Stimulated activated CD4-positive, alpha-beta T cell treated with anti-CD3 and anti-CD28 coated beads, Interleukin-1b, Interleukin-23, amount 100 ng/mL, for 24 hours (primary cell): ENCODE data around the gene PRR15L.

Experiments used
- DNase-seq, 4 experiments: peaks; one replicate each; pipeline ENCODE4 v3.0.0-alpha.2; 2020; ENCODE audit warnings: low read depth in 4 of 4, low spot score in 1 of 4

Gene PRR15L

DNA sequence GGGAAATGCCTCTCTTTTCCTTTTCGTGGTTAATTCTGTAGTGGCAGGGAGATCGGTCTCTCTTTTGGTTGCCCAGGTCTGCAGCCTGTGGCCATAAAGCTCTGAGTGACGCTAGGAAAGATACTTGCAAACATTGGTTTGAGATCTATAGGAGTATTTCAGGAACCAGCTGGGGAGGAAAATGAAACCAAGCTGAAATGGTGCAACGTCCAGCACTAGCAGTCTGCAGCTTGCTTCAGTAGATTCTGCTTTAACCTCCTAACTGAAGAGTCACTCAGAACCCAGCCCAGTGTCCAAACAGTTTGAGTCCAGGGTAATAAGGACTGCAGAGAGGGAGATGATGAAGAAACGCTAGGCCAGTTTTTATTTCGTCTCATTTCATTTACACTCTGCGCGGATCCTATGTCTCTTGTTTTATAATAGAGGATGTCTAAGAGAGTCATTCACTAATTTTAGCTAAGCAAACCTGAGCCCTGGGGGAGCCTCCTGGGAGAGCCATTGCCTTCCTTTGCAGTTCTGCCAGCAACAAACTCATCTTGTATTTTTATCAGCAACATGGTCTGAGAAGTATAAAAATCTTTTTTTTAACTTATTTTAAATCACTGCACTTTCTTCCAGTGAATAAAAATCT lies 49.6 kb downstream of the PRR15L start:
- DNase-seq: no peak

DNA sequence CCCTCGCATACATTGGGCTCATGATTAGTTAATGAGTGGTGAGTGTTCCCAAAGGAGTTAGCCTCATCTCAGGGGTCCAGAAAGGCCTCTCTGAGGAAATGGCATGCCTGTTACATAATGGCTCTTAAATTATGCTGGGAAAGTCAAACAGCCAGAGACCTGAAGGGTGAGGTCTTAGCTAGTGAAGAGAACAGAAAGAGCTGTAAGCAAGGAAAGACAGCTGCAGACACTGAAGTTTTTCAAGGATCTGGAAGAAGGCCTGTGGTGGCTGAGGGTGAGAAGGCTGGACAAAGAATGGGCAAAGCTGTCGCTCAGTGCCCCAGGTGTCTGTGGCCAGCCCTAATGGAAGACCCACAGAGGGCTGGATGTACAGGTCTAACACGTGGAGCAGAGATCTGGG lies 51.2 kb downstream of the PRR15L start:
- DNase-seq: no peak

DNA sequence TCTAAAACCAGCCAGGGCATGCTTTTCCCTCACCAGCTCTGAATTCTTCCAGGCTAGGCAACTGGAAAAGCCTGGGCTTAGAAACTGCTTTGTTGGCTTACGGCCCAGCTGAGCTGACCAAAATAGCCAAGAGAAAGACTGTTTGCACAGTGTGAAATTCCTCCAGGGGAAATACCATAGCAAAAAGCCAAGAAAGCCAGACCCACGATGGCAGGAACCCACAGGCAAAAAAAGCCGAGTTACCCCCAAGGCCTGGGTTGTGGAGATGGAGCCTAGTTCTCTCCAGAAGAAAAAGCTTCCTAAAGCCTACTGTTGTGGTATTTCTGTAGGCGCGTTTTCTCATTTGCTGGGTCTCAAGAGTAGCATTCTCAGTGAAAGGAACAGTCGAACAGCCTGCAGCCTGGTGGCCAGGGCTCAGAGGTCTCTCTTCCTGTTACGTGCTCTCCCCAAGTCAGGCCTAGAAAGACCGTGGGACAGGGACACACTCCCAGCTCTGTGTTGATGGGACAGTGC lies 52.4 kb downstream of the PRR15L start:
- no peak for DNase-seq

- DNase-seq: no peak
These were observed 55.5 kb downstream of the PRR15L start for GRCh38 chr17:47902039-47902744.
